PC-3 (cell line): Measurements from ENCODE around the gene PCDH9.

Source experiments
- EZH2 ChIP-seq: fragments of 300-600 bp; sonication (generic); IDR thresholded peaks from one replicate; pipeline ENCODE4 v1.6.1; 2017; ENCODE audit warnings: antibody characterized with exemption, mild to moderate bottlenecking, low read length; ENCODE audit not compliant: unreplicated experiment
- EZH2phosphoT487 ChIP-seq: fragments of 300-600 bp; sonication (generic); IDR thresholded peaks from 2 replicates; pipeline ENCODE4 v1.6.1; 2018; ENCODE audit warnings: mild to moderate bottlenecking, antibody characterized with exemption, low read length, borderline replicate concordance
- TF ChIP-seq, protein P1 (sequence below): fragments of 300-600 bp; sonication (generic); conservative IDR thresholded peaks from 2 replicates; pipeline ENCODE4 v1.5.1; 2017; ENCODE audit warnings: antibody characterized with exemption, low read depth, mild to moderate bottlenecking, low read length

DNA sequence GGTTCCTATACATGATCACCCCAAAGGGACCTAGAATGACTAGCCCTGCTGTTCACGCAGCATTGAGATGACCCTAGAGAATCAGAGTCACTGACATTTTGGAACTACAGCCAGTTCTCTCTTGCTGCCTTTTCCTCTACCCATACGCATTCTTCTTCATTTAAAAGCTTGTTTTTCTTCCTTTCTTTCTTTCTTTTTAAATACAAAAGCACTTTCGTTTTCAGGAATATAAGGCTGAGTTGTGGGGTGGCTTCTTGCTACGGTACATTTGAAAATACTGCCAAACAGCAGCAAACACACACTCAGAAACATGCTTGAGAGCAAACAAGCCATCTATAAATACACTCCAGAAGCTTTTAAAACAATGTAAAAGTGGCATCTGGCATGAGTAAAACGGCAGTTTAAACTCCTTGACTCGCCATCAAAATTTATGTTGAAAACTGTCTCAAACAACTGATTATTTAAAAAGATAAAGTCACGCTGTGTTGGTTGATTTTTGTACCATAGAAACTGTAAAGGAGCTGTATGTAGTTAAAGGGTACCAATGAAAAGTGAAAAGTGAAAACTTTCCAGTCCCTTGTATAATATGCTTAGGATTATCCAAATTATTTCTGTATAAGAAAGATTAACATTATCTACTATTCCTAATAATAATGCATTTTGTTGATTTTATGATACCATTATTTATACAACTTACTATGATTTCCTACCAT lies 95.6 kb downstream of the PCDH9 start:
- TF ChIP-seq, protein P1, sequence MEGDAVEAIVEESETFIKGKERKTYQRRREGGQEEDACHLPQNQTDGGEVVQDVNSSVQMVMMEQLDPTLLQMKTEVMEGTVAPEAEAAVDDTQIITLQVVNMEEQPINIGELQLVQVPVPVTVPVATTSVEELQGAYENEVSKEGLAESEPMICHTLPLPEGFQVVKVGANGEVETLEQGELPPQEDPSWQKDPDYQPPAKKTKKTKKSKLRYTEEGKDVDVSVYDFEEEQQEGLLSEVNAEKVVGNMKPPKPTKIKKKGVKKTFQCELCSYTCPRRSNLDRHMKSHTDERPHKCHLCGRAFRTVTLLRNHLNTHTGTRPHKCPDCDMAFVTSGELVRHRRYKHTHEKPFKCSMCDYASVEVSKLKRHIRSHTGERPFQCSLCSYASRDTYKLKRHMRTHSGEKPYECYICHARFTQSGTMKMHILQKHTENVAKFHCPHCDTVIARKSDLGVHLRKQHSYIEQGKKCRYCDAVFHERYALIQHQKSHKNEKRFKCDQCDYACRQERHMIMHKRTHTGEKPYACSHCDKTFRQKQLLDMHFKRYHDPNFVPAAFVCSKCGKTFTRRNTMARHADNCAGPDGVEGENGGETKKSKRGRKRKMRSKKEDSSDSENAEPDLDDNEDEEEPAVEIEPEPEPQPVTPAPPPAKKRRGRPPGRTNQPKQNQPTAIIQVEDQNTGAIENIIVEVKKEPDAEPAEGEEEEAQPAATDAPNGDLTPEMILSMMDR, result no peak
- TF ChIP-seq EZH2 (no peak), EZH2phosphoT487 (no peak)
